Ammon's horn (tissue), 1 donor: ENCODE data around the gene B4GALNT1.
"Not testable (repeated sequence)": the region's sequence is repeated elsewhere in the genome, so short reads cannot be mapped to it uniquely, and the experiment has no call there.

Experiments used
- DNase-seq: peaks from one replicate; pipeline ENCODE4 v3.0.0-alpha.2; 2016; ENCODE audit warnings: low spot score

The B4GALNT1 gene

GRCh38 chr12:57637364-57637763 is 4.4 kb upstream of the B4GALNT1 start:
- no peak for DNase-seq

- DNase-seq = not testable (repeated sequence)
Observed at GRCh38 chr12:57636731-57637130, 3.7 kb upstream of the B4GALNT1 start.

GRCh38 chr12:57632073-57632957 is 686 bp downstream of the B4GALNT1 start:
- DNase-seq = no peak

GRCh38 chr12:57631566-57632072 is 1.4 kb downstream of the B4GALNT1 start:
- DNase-seq = no peak

GRCh38 chr12:57630891-57631433 is 2.0 kb downstream of the B4GALNT1 start:
- DNase-seq = no peak

GRCh38 chr12:57629897-57630471 is 3.0 kb downstream of the B4GALNT1 start:
- DNase-seq = peak; percentile 79

GRCh38 chr12:57628280-57629191 is 4.5 kb downstream of the B4GALNT1 start:
- no peak for DNase-seq

GRCh38 chr12:57627501-57628279 is 5.3 kb downstream of the B4GALNT1 start:
- DNase-seq = peak; percentile 16

GRCh38 chr12:57626921-57627445 is 6.0 kb downstream of the B4GALNT1 start:
- peak; percentile 1 for DNase-seq

GRCh38 chr12:57626111-57626920 is 6.7 kb downstream of the B4GALNT1 start:
- peak; percentile 1 for DNase-seq

- peak; percentile 1 for DNase-seq
Observed at GRCh38 chr12:57625261-57626032, 7.6 kb downstream of the B4GALNT1 start.

- DNase-seq = no peak
Observed at GRCh38 chr12:57624441-57625220, 8.4 kb downstream of the B4GALNT1 start.

GRCh38 chr12:57623811-57624390 is 9.1 kb downstream of the B4GALNT1 start:
- no peak for DNase-seq

GRCh38 chr12:57623385-57623784 is 9.6 kb downstream of the B4GALNT1 start:
- no peak for DNase-seq

- peak; percentile 1 for DNase-seq
Observed at GRCh38 chr12:57622293-57623245, 10.4 kb downstream of the B4GALNT1 start.

- peak; percentile 62 for DNase-seq
Observed at GRCh38 chr12:57621497-57622292, 11.3 kb downstream of the B4GALNT1 start.
